HEK293T (cell line): ENCODE data around the gene GPR39.

Source experiments
- CTCF ChIA-PET: fragments of 350-600 bp; formaldehyde crosslinking; extraction: SDS; loops from one replicate; lab custom pipeline; 2021; ENCODE audit warnings: antibody characterized with exemption, inconsistent platforms; lab: Yijun Ruan, JAX
- POLR2A ChIA-PET: fragments of 350-600 bp; formaldehyde crosslinking; extraction: SDS; loops from one replicate; lab custom pipeline; 2020; ENCODE audit warnings: antibody characterized with exemption, inconsistent platforms; lab: Yijun Ruan, JAX
- DNase-seq: peaks from one replicate; pipeline ENCODE4 v3.0.0; 2012; ENCODE audit warnings: mixed read lengths; ENCODE audit errors: extremely low spot score
- ARNT ChIP-seq: fragments of 450-650 bp; IDR thresholded peaks from 2 replicates; pipeline ENCODE4 v1.6.1; 2017; ENCODE audit warnings: mild to moderate bottlenecking
- BHLHE40 ChIP-seq: fragments of 450-650 bp; IDR thresholded peaks from 2 replicates; pipeline ENCODE4 v1.6.1; 2016; ENCODE audit warnings: mild to moderate bottlenecking, moderate library complexity, borderline replicate concordance
- CTBP1 ChIP-seq: fragments of 450-650 bp; IDR thresholded peaks from 2 replicates; pipeline ENCODE4 v1.6.1; 2016; ENCODE audit warnings: borderline replicate concordance
- ELF4 ChIP-seq: fragments of 450-650 bp; IDR thresholded peaks from 2 replicates; pipeline ENCODE4 v1.6.1; 2017; ENCODE audit warnings: antibody characterized with exemption
- FOXA1 ChIP-seq: fragments of 450-650 bp; IDR thresholded peaks from 2 replicates; pipeline ENCODE4 v1.6.1; 2016; ENCODE audit warnings: mild to moderate bottlenecking
- FOXK2 ChIP-seq: fragments of 450-650 bp; IDR thresholded peaks from 2 replicates; pipeline ENCODE4 v1.6.1; 2016; ENCODE audit warnings: mild to moderate bottlenecking
- FOXM1 ChIP-seq: fragments of 450-650 bp; IDR thresholded peaks from 2 replicates; pipeline ENCODE4 v1.6.1; 2017; ENCODE audit warnings: mild to moderate bottlenecking, borderline replicate concordance
- HDGF ChIP-seq: fragments of 450-650 bp; IDR thresholded peaks from 2 replicates; pipeline ENCODE4 v1.6.1; 2017; ENCODE audit warnings: antibody characterized with exemption, borderline replicate concordance
- L3MBTL2 ChIP-seq: fragments of 450-650 bp; conservative IDR thresholded peaks from 2 replicates; pipeline ENCODE4 v1.6.1; 2016; ENCODE audit warnings: mild to moderate bottlenecking
- LEF1 ChIP-seq: fragments of 450-650 bp; IDR thresholded peaks from 2 replicates; pipeline ENCODE4 v1.6.1; 2017; ENCODE audit warnings: mild to moderate bottlenecking, borderline replicate concordance
- NFRKB ChIP-seq: fragments of 450-650 bp; IDR thresholded peaks from 2 replicates; pipeline ENCODE4 v1.6.1; 2016; ENCODE audit warnings: mild to moderate bottlenecking, moderate library complexity
- PKNOX1 ChIP-seq: fragments of 450-650 bp; IDR thresholded peaks from 2 replicates; pipeline ENCODE4 v1.6.1; 2016
- SP1 ChIP-seq: fragments of 450-650 bp; IDR thresholded peaks from 2 replicates; pipeline ENCODE4 v1.6.1; 2017
- SUZ12 ChIP-seq: fragments of 450-650 bp; IDR thresholded peaks from 2 replicates; pipeline ENCODE4 v1.6.1; 2016; ENCODE audit warnings: mild to moderate bottlenecking
- TARDBP ChIP-seq: fragments of 450-650 bp; IDR thresholded peaks from 2 replicates; pipeline ENCODE4 v1.6.1; 2016
- ZNF384 ChIP-seq: fragments of 450-650 bp; IDR thresholded peaks from 2 replicates; pipeline ENCODE4 v1.6.1; 2016

GPR39 gene

GRCh38 chr2:132598536-132598935 lies 181.9 kb downstream of the GPR39 start:
- POLR2A ChIA-PET, result no interaction called here
- DNase-seq, result no peak
- CTCF ChIA-PET, result no interaction called here
- TF ChIP-seq LEF1 (no peak), HDGF (no peak), FOXA1 (no peak)

- ChIA-PET POLR2A (no interaction called here), CTCF (no interaction called here)
- TF ChIP-seq HDGF (no peak), ARNT (no peak), FOXK2 (no peak), FOXM1 (no peak), LEF1 (no peak), BHLHE40 (no peak), TARDBP (no peak), ELF4 (no peak), PKNOX1 (no peak), SUZ12 (no peak), FOXA1 (no peak), L3MBTL2 (no peak), NFRKB (no peak), CTBP1 (no peak)
- no peak for DNase-seq
Observed at GRCh38 chr2:132599556-132599955, 183.0 kb downstream of the GPR39 start.

- ChIA-PET POLR2A (no interaction called here), CTCF (no interaction called here)
- TF ChIP-seq SP1, result no peak
- TF ChIP-seq PKNOX1, result no peak
- TF ChIP-seq L3MBTL2, result no peak
- TF ChIP-seq SUZ12, result no peak
- TF ChIP-seq FOXK2, result no peak
- TF ChIP-seq HDGF, result no peak
- TF ChIP-seq CTBP1, result no peak
- no peak for TF ChIP-seq ZNF384
- TF ChIP-seq FOXA1, result no peak
- no peak for TF ChIP-seq BHLHE40
- no peak for TF ChIP-seq NFRKB
- no peak for TF ChIP-seq ARNT
- TF ChIP-seq LEF1, result no peak
- TF ChIP-seq ELF4, result no peak
- TF ChIP-seq TARDBP, result no peak
- no peak for TF ChIP-seq FOXM1
- no peak for DNase-seq
Observed at GRCh38 chr2:132604561-132604960, 188.0 kb downstream of the GPR39 start.

GRCh38 chr2:132605236-132606180 lies 188.9 kb downstream of the GPR39 start:
- no peak for DNase-seq
- CTCF ChIA-PET, result no interaction called here
- POLR2A ChIA-PET, result no interaction called here
- TF ChIP-seq PKNOX1 (no peak), HDGF (no peak), FOXK2 (no peak), TARDBP (no peak), SUZ12 (no peak), LEF1 (no peak)

GRCh38 chr2:132606649-132607048 lies 190.0 kb downstream of the GPR39 start:
- CTCF ChIA-PET, result no interaction called here

More at GRCh38 chr2:132606649-132607048, 190.0 kb downstream of the GPR39 start:
- POLR2A ChIA-PET, result no interaction called here
- TF ChIP-seq SUZ12 (no peak), NFRKB (no peak), BHLHE40 (no peak), TARDBP (no peak), HDGF (no peak), ELF4 (no peak), FOXK2 (no peak), LEF1 (no peak), FOXA1 (no peak), CTBP1 (no peak), SP1 (no peak), ARNT (no peak), PKNOX1 (no peak), L3MBTL2 (no peak), FOXM1 (no peak), ZNF384 (no peak)
- no peak for DNase-seq
